ENCODE measurements around the gene ANAPC13.

Gene ANAPC13

GRCh38 chr3:134428401-134428800 lies 57.4 kb downstream of the ANAPC13 start:
- DNase-seq (ENCODE audit: low spot score) = no peak
- TF ChIP-seq CTCF (IDR thresholded peaks at IDR 0.05; ENCODE audit: extremely low read depth, missing control alignments) = no peak

All from GM20000 (cell line).